Neural progenitor cell (in vitro differentiated cells): Measurements from ENCODE around the gene GNAI3. TPM values are rescaled to one million over a fixed set of nuclear protein-coding genes. Genes with fewer than 3 reads are reported as not detected.

Experiments
- DNase-seq: peaks from one replicate; pipeline ENCODE4 v3.0.0-alpha.2; 2016; ENCODE audit warnings: low spot score
- H2AFZ ChIP-seq: fragments of 200-600 bp; sonication (generic); replicated peaks from 2 replicates; pipeline ENCODE4 v1.6.1; 2016; ENCODE audit warnings: antibody characterized with exemption
- H3F3A ChIP-seq: fragments of 200-600 bp; sonication (generic); 2 replicates; pipeline ENCODE4 v1.6.1; 2016; ENCODE audit warnings: antibody characterized with exemption, low read depth
- H3K27ac ChIP-seq: fragments of 200-600 bp; sonication (generic); 2 replicates; pipeline ENCODE4 v1.5.1; 2016; ENCODE audit warnings: mild to moderate bottlenecking
- H3K27me3 ChIP-seq: fragments of 200-600 bp; sonication (generic); 2 replicates; pipeline ENCODE4 v1.6.1; 2016; ENCODE audit warnings: mild to moderate bottlenecking, moderate library complexity
- H3K36me3 ChIP-seq: fragments of 200-600 bp; sonication (generic); 2 replicates; pipeline ENCODE4 v1.5.1; 2016
- H3K4me1 ChIP-seq: fragments of 200-600 bp; sonication (generic); 2 replicates; pipeline ENCODE4 v1.6.1; 2016; ENCODE audit warnings: mixed run types
- H3K4me2 ChIP-seq: fragments of 200-600 bp; sonication (generic); 2 replicates; pipeline ENCODE4 v1.6.1; 2016
- H3K4me3 ChIP-seq: fragments of 200-600 bp; sonication (generic); 2 replicates; pipeline ENCODE4 v1.5.1; 2016
- H3K79me2 ChIP-seq: fragments of 200-600 bp; sonication (generic); 2 replicates; pipeline ENCODE4 v1.6.1; 2016; ENCODE audit warnings: low read depth
- H3K9ac ChIP-seq: fragments of 200-600 bp; sonication (generic); 2 replicates; pipeline ENCODE4 v1.6.1; 2016
- H3K9me3 ChIP-seq: fragments of 200-600 bp; sonication (generic); 2 replicates; pipeline ENCODE4 v1.5.1; 2016; ENCODE audit warnings: low read depth
- H4K20me1 ChIP-seq: fragments of 200-600 bp; sonication (generic); 2 replicates; pipeline ENCODE4 v1.6.1; 2016; ENCODE audit warnings: low read depth
- H3K27ac Mint-ChIP-seq: 3 replicates; pipeline ENCODE4 v1.8.0; 2021; ENCODE audit warnings: mixed read lengths
- H3K27me3 Mint-ChIP-seq: 2 replicates; pipeline ENCODE4 v1.8.0; 2022; ENCODE audit warnings: low read depth, mild to moderate bottlenecking, inconsistent platforms, moderate library complexity, mixed read lengths; ENCODE audit not compliant: insufficient read depth
- H3K36me3 Mint-ChIP-seq: 3 replicates; pipeline ENCODE4 v1.8.0; 2021; ENCODE audit warnings: mixed read lengths
- H3K4me1 Mint-ChIP-seq: 3 replicates; pipeline ENCODE4 v1.8.0; 2021; ENCODE audit warnings: mixed read lengths
- H3K4me3 Mint-ChIP-seq: 3 replicates; pipeline ENCODE4 v1.8.0; 2021; ENCODE audit warnings: mild to moderate bottlenecking, moderate library complexity, mixed read lengths
- H3K9me3 Mint-ChIP-seq: 3 replicates; pipeline ENCODE4 v1.8.0; 2020; ENCODE audit warnings: mixed read lengths
- EZH2 ChIP-seq: fragments of 200-600 bp; sonication (generic); IDR thresholded peaks from 2 replicates; pipeline ENCODE4 v1.6.1; 2017; ENCODE audit warnings: antibody characterized with exemption, mild to moderate bottlenecking, moderate library complexity
- EZH2phosphoT487 ChIP-seq: fragments of 200-600 bp; sonication (generic); IDR thresholded peaks from 2 replicates; pipeline ENCODE4 v1.6.1; 2017; ENCODE audit warnings: antibody characterized with exemption
- total RNA-seq: library from RNA; depleted of rRNA; stranded (reverse); fragments of >200 nt; gene quantifications from 2 replicates; pipeline ENCODE4 v1.2.3, GENCODE V29; 2015; ENCODE audit warnings: low replicate concordance
- TF ChIP-seq, protein P1 (sequence below): fragments of 200-600 bp; sonication (generic); IDR thresholded peaks from 2 replicates; pipeline ENCODE4 v1.5.1; 2017; ENCODE audit warnings: antibody characterized with exemption, mild to moderate bottlenecking

Gene GNAI3
- total RNA-seq, 1 donor from 2014 or later = 15.4 TPM

DNA sequence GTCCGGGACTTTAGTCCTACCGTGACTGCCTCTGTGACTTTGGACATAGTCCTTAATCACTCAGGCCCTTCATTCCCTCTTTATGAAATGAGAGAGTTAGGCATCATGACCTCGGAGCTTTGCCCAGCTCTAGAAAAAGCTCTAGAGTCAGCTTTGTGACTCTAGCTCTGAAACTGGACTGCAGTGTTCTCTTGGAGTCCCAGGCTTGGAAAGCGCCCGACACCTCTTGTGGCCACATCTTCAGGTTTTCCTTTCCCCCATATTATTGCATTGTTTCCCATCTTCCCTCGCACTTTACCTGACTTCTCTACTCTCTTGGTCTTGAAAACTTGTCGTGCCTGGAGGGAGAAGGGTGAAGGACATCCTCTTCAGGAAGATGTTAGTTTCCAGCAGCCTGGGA is 26.4 kb upstream of the GNAI3 start:
- no peak for DNase-seq
- no peaks in the 10 kb centered on the region for H4K20me1 ChIP-seq
- no peak overlapping the region for H2AFZ ChIP-seq
- Mint-ChIP-seq H3K4me1 (peaks cover 8% of the 10 kb centered on the region), H3K9me3 (no peaks in the 10 kb centered on the region), H3K4me3 (no peak overlapping the region), H3K36me3 (no peaks in the 10 kb centered on the region), H3K27ac (no peak overlapping the region), H3K27me3 (peaks cover 12% of the 10 kb centered on the region)
- no peaks in the 10 kb centered on the region for H3K79me2 ChIP-seq
- no peaks in the 10 kb centered on the region for H3K36me3 ChIP-seq
- TF ChIP-seq, protein P1, sequence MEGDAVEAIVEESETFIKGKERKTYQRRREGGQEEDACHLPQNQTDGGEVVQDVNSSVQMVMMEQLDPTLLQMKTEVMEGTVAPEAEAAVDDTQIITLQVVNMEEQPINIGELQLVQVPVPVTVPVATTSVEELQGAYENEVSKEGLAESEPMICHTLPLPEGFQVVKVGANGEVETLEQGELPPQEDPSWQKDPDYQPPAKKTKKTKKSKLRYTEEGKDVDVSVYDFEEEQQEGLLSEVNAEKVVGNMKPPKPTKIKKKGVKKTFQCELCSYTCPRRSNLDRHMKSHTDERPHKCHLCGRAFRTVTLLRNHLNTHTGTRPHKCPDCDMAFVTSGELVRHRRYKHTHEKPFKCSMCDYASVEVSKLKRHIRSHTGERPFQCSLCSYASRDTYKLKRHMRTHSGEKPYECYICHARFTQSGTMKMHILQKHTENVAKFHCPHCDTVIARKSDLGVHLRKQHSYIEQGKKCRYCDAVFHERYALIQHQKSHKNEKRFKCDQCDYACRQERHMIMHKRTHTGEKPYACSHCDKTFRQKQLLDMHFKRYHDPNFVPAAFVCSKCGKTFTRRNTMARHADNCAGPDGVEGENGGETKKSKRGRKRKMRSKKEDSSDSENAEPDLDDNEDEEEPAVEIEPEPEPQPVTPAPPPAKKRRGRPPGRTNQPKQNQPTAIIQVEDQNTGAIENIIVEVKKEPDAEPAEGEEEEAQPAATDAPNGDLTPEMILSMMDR = no peak
- TF ChIP-seq EZH2 (no peak), EZH2phosphoT487 (no peak)
- no peaks in the 10 kb centered on the region for H3K9me3 ChIP-seq
- no peaks in the 10 kb centered on the region for H3F3A ChIP-seq
- H3K4me2 ChIP-seq = no peak overlapping the region
- H3K27ac ChIP-seq = no peak overlapping the region
- no peak overlapping the region for H3K9ac ChIP-seq
- no peaks in the 10 kb centered on the region for H3K4me1 ChIP-seq
- H3K4me3 ChIP-seq = no peak overlapping the region
- peaks cover 4% of the 10 kb centered on the region for H3K27me3 ChIP-seq

- Histone ChIP-seq H4K20me1 (no peaks in the 10 kb centered on the region), H3K4me3 (no peak overlapping the region), H3K9me3 (no peaks in the 10 kb centered on the region), H3K4me2 (no peak overlapping the region), H3F3A (no peaks in the 10 kb centered on the region), H3K79me2 (no peaks in the 10 kb centered on the region), H3K27ac (no peak overlapping the region), H3K36me3 (no peaks in the 10 kb centered on the region), H2AFZ (no peak overlapping the region), H3K9ac (no peak overlapping the region), H3K4me1 (no peaks in the 10 kb centered on the region), H3K27me3 (peaks cover 4% of the 10 kb centered on the region)
- Mint-ChIP-seq H3K36me3 (no peaks in the 10 kb centered on the region), H3K4me1 (peaks cover 6% of the 10 kb centered on the region), H3K27me3 (peaks cover 12% of the 10 kb centered on the region), H3K9me3 (no peaks in the 10 kb centered on the region), H3K27ac (no peak overlapping the region), H3K4me3 (no peak overlapping the region)
- DNase-seq = no peak
- no peak for TF ChIP-seq EZH2phosphoT487
- TF ChIP-seq, protein P1 = no peak
- no peak for TF ChIP-seq EZH2
These were observed 24.7 kb upstream of the GNAI3 start for GRCh38 chr1:109523706-109524105.

DNA sequence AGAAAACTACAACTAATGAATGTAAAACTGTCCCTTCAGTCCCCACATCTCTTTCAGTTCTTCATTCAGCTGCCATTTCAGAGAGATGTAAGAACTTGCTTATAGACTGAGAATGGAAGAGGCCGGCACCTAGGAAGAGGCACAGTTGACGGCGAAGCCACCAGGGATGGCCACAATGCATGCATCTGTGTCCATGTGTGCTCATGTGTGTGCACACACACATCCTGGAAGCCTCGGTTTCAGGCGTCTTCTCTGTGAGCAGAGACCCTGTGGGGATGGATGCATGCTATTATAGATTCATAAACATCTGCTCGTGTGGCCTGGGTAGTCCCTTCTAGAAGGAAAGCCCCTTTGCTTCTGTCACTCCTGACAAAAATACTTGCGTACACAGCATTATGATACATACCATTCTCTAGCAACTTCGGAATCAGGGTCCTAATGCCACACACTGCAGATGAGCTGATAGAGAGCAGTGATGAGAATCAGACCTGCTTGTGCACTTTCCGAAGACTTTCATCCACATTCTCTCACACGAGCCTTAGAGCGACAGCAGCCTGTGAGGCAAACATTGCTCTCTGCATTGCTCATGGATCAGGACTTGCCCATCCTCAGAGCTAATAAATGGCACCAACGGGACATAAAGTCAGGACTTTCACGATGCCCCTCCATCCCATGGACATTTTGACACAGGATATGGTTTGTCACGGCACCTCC is 21.2 kb upstream of the GNAI3 start:
- Histone ChIP-seq H3K4me1 (peaks cover 12% of the 10 kb centered on the region), H3F3A (peaks cover 5% of the 10 kb centered on the region), H3K36me3 (no peaks in the 10 kb centered on the region), H3K27ac (no peak overlapping the region), H3K27me3 (peaks cover 4% of the 10 kb centered on the region), H3K79me2 (no peaks in the 10 kb centered on the region), H3K4me3 (no peak overlapping the region), H3K9me3 (no peaks in the 10 kb centered on the region), H3K9ac (no peak overlapping the region), H3K4me2 (no peak overlapping the region), H2AFZ (no peak overlapping the region), H4K20me1 (no peaks in the 10 kb centered on the region)
- TF ChIP-seq EZH2 (no peak), EZH2phosphoT487 (no peak)
- TF ChIP-seq, protein P1 = no peak
- Mint-ChIP-seq H3K27ac (peak overlapping the region; percentile 4), H3K27me3 (peaks cover 9% of the 10 kb centered on the region), H3K9me3 (no peaks in the 10 kb centered on the region), H3K4me3 (no peak overlapping the region), H3K4me1 (peaks cover 22% of the 10 kb centered on the region), H3K36me3 (no peaks in the 10 kb centered on the region)
- DNase-seq = no peak
